ENCODE data around the gene ATRIP. TPM values are rescaled to one million over a fixed set of nuclear protein-coding genes. Genes with fewer than 3 reads are reported as not detected.

ATRIP gene
- total RNA-seq (1 to 10 TPM; 2.0 to 3.4 (median 2.9) TPM), polyA plus RNA-seq (1 to 10 TPM; 4.3 to 4.8 TPM)

GRCh38 chr3:48446425-48447193 lies at the start of gene ATRIP:
Gene ATRIP, plus strand, starts transcription at chr3:48446737. Its CDS starts 109 bp downstream, at chr3:48446846.
- H3K9me3 ChIP-seq = no peaks in the 10 kb centered on the region
- H3K27ac ChIP-seq = peak within 1 kb of the TSS; percentile 68 to 80 (median 76)
- intact Hi-C loops (cut with DNase I) = no loop called here
- peak; percentile 82 to 96 (median 88) for DNase-seq
- peak within 1 kb of the TSS; percentile 73 to 92 (median 86) for H3K4me3 ChIP-seq
- peak; percentile 99 to 100 (median 99) for ATAC-seq
- peaks cover 1 to 17% (median 10%) of the 10 kb centered on the region in 3 donors for H3K4me1 ChIP-seq
- 0 to 1% methylated on average over 85 to 91 of the region's 91 CpGs for WGBS, 2 donors
- FAIRE-seq = no peak
- no peak for TF ChIP-seq CTCF (IDR thresholded peaks at IDR 0.05)
- peaks cover 0 to 4% (median 0%) of the 10 kb centered on the region in 3 donors for H3K36me3 ChIP-seq
- H3K27me3 ChIP-seq = no peaks in the 10 kb centered on the region

GRCh38 chr3:48397767-48398681 lies 48.5 kb upstream of the ATRIP start:
- no peaks in the 10 kb centered on the region for H3K27me3 ChIP-seq
- no peaks in the 10 kb centered on the region for H3K9me3 ChIP-seq
- ATAC-seq = no peak
- WGBS, 2 donors = 73 to 76% methylated on average over 9 of the region's 9 CpGs
- no peak for FAIRE-seq
- peak in 5 of 6 donors; percentile 12 to 59 (median 22) for DNase-seq
- intact Hi-C loops (cut with DNase I) = loop anchor here in 1 of 3 donors (10.0 kb wide), 1 partner anchor 123 kb away; no protein-coding TSS in a partner anchor
- H3K36me3 ChIP-seq = peaks cover 0 to 5% (median 0%) of the 10 kb centered on the region in 3 donors
- no peak overlapping the region for H3K27ac ChIP-seq
- peaks cover 5 to 11% (median 11%) of the 10 kb centered on the region in 3 donors for H3K4me1 ChIP-seq
- TF ChIP-seq CTCF (IDR thresholded peaks at IDR 0.05) = no peak
- H3K4me3 ChIP-seq = no peak overlapping the region

GRCh38 chr3:48398701-48399386 lies 47.7 kb upstream of the ATRIP start:
- H3K4me3 ChIP-seq = no peak overlapping the region
- no peak for TF ChIP-seq CTCF (IDR thresholded peaks at IDR 0.05)
- WGBS, 2 donors = 41 to 48% methylated on average over 11 of the region's 11 CpGs
- H3K27ac ChIP-seq = peak overlapping the region in 2 of 4 donors; percentile 37 to 47
- H3K36me3 ChIP-seq = peaks cover 0 to 8% (median 0%) of the 10 kb centered on the region in 3 donors
- FAIRE-seq = no peak
- H3K27me3 ChIP-seq = no peaks in the 10 kb centered on the region
- no peaks in the 10 kb centered on the region for H3K9me3 ChIP-seq
- peak in 5 of 6 donors; percentile 13 to 59 (median 41) for DNase-seq
- ATAC-seq = peak in 2 of 4 donors; percentile 2
- peaks cover 5 to 11% (median 11%) of the 10 kb centered on the region in 3 donors for H3K4me1 ChIP-seq
- intact Hi-C loops (cut with DNase I) = loop anchor here in 1 of 3 donors (10.0 kb wide), 1 partner anchor 124 kb away; no protein-coding TSS in a partner anchor

- Histone ChIP-seq H3K27ac (peak overlapping the region in 3 of 4 donors; percentile 20 to 47 (median 37)), H3K9me3 (no peaks in the 10 kb centered on the region), H3K4me3 (no peak overlapping the region), H3K27me3 (no peaks in the 10 kb centered on the region), H3K36me3 (peaks cover 0 to 15% (median 0%) of the 10 kb centered on the region in 3 donors), H3K4me1 (peaks cover 5 to 11% (median 11%) of the 10 kb centered on the region in 3 donors)
- WGBS, 2 donors = 22 to 39% methylated on average over 4 of the region's 4 CpGs
- FAIRE-seq = no peak
- DNase-seq = peak; percentile 79 to 93 (median 84)
- ATAC-seq = peak; percentile 81 to 91 (median 86)
- TF ChIP-seq CTCF (IDR thresholded peaks at IDR 0.05) = no peak
- intact Hi-C loops (cut with DNase I) = loop anchor here (5.0 to 10.0 kb wide), 2 partner anchors 38 to 125 kb away; no protein-coding TSS in a partner anchor
Measured at GRCh38 chr3:48399387-48400172, 47.0 kb upstream of the ATRIP start.

Data from pancreas (tissue), 10 donors.